ENCODE measurements around the gene MYH13. TPM values are rescaled to one million over a fixed set of nuclear protein-coding genes. Genes with fewer than 3 reads are reported as not detected.

The MYH13 gene
- total RNA-seq, 1 donor from 2014 or later = not detected

DNA sequence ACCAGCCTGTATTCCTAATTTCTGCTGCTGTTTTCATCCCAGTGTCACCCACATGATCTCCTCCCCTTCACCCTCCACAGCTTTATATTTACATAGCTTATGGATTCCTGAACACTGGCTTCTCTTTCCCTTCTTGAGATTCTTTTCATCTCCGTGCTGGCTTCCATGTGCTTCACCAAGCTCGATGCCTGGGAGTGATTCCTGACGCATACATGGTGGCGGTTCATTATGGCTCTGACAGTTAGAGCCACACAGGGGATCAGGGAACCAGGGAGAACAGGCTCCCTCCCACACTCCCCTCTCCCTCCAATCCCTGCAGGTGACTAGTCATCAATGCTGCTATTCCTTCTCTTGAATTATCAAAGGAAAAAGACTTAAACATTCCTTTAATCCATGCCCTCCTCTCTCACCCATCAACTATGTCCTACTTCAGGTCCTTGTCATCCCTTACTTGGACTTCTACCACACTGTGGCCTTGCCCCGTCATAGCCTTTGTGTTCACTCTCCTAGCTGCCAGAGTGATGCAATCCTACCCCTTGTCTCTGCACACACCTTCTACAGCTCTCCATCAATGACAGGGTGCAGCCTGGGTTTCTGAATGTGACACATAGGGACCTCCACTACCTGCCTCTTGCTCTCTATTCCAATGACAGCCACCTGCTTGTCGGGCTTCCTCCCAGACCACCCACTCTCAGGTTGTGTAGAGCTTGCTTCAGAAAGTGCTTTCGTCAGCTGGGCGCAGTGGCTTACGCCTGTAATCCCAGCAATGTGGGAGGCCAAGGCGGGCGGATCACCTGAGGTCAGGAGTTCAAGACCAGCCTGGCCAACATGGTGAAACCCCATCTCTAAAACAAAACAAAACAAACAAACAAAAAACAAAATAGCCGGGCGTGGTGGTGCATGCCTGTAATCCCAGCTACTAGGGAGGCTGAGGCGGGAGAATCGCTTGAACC, 43.6 kb downstream of the MYH13 start:
- H3K9me3 Mint-ChIP-seq = no peaks in the 10 kb centered on the region
- DNase-seq = no peak
- no peaks in the 10 kb centered on the region for H3K36me3 Mint-ChIP-seq (ENCODE audit: low read depth)
- intact Hi-C loops (cut with micrococcal nuclease) = no loop called here
- no peak overlapping the region for H3K27ac Mint-ChIP-seq
- no peak overlapping the region for H3K4me3 Mint-ChIP-seq
- no peaks in the 10 kb centered on the region for H3K4me1 Mint-ChIP-seq
- H3K27me3 Mint-ChIP-seq = no peaks in the 10 kb centered on the region

DNA sequence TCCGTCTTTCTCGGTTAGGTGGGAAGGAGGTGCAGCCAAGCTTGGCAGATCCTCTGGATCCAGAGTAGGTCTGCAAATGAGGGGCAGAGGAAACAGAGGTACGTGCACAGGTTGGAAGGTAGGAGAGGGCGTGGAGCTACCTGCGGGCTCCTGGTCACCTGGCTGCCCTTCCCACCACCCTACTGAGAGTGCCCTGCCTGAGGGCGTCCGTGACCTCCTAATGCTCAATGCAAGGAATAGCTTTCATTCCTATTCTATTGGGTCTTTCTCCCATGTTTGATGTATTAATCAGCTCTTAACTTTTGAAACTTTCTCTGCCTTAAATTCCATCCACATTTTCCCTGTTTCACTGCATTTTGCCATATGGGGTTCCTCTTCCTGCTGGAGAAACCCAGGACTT, 44.6 kb downstream of the MYH13 start:
- intact Hi-C loops (cut with micrococcal nuclease) = no loop called here
- no peaks in the 10 kb centered on the region for H3K4me1 Mint-ChIP-seq
- H3K4me3 Mint-ChIP-seq = no peak overlapping the region
- no peaks in the 10 kb centered on the region for H3K9me3 Mint-ChIP-seq
- DNase-seq = no peak
- H3K27ac Mint-ChIP-seq = no peak overlapping the region
- no peaks in the 10 kb centered on the region for H3K36me3 Mint-ChIP-seq (ENCODE audit: low read depth)
- no peaks in the 10 kb centered on the region for H3K27me3 Mint-ChIP-seq

DNA sequence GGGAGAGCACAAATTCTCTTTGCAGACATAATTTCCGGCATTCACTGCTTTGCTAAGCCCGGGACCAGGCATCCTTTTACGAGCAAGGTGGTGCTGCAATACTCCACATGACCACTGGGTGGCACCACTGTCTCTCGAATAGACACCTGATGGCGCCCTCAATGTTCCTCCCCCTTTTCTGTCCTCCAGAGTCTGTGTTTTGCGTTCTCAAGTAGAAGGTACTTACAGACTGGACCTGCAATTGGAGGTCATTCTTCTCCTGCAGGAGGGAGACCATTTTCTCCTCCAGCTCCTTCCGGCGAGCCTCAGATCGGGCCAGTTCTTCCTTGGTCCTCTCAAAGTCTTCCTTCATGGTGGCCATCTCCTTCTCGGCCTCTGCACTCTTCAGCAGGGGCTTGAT, 45.2 kb downstream of the MYH13 start:
- no peaks in the 10 kb centered on the region for H3K4me1 Mint-ChIP-seq
- H3K27ac Mint-ChIP-seq = no peak overlapping the region
- intact Hi-C loops (cut with micrococcal nuclease) = loop anchor here (2.0 kb wide), 1 partner anchor 291 kb away; no protein-coding TSS in a partner anchor
- peak; percentile 91 for DNase-seq
- H3K36me3 Mint-ChIP-seq (ENCODE audit: low read depth) = no peaks in the 10 kb centered on the region
- no peaks in the 10 kb centered on the region for H3K27me3 Mint-ChIP-seq
- H3K9me3 Mint-ChIP-seq = no peaks in the 10 kb centered on the region
- no peak overlapping the region for H3K4me3 Mint-ChIP-seq

DNA sequence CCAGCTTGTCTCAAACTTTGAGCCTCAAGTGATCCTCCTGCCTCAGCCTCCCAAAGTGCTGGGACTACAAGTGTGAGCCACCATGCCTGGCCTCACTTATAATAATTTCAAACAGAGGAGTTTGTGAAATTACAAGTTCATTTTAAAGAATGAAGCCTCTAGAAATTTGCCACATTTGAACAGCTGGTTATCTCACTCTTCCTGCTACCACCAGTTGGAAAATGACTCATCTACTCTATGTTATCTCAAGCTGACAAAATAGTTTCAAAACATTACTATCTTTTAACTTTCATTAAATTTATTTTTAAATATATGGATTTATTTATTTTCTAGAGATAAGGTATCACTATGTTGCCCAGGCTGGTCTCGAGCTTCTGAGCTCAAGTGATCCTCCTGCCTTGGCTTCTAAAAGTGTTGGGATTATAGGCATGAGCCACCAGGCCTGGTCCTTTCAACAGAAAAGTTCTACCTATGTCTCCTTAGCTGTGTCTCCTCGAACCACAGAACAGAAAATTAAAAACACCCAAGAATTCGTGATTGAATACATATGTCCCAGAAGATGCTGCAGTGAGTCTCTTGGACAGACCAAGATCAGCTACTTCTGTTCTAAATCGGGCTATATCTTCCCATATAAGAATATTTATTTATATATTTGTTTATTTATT, 47.6 kb downstream of the MYH13 start:
- H3K27ac Mint-ChIP-seq = no peak overlapping the region
- no peaks in the 10 kb centered on the region for H3K27me3 Mint-ChIP-seq
- no peak for DNase-seq
- H3K4me3 Mint-ChIP-seq = no peak overlapping the region
- intact Hi-C loops (cut with micrococcal nuclease) = no loop called here
- no peaks in the 10 kb centered on the region for H3K36me3 Mint-ChIP-seq (ENCODE audit: low read depth)
- H3K4me1 Mint-ChIP-seq = peaks cover 3% of the 10 kb centered on the region
- H3K9me3 Mint-ChIP-seq = no peaks in the 10 kb centered on the region

- H3K4me3 Mint-ChIP-seq = no peak overlapping the region
- H3K27me3 Mint-ChIP-seq = no peaks in the 10 kb centered on the region
- no peaks in the 10 kb centered on the region for H3K36me3 Mint-ChIP-seq (ENCODE audit: low read depth)
- intact Hi-C loops (cut with micrococcal nuclease) = no loop called here
- H3K27ac Mint-ChIP-seq = no peak overlapping the region
- no peak for DNase-seq
- no peaks in the 10 kb centered on the region for H3K9me3 Mint-ChIP-seq
- peaks cover 3% of the 10 kb centered on the region for H3K4me1 Mint-ChIP-seq
These were observed 48.8 kb downstream of the MYH13 start for GRCh38 chr17:10323812-10324610.

DNA sequence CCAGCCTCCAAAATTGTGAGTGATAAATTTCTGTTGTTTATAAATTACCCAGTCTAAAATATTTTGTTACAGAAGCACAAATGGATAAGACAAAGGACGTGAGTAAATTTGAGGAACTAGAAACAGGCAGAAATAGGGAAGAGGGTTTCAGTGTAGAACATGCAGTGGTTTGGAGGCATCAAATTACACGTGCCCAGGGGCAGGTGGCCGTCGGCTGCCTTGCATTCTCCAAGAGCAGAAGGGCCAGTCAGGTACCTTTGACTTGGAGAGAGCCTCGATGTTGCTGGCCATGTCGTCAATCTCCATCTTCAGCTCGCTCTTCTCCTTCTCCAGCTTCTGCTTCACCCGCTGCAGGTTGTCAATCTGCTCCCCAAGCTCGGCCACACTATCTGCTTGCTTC, 54.3 kb downstream of the MYH13 start:
- Mint-ChIP-seq H3K9me3 (no peaks in the 10 kb centered on the region), H3K27ac (no peak overlapping the region), H3K4me3 (no peak overlapping the region), H3K36me3 (ENCODE audit: low read depth) (no peaks in the 10 kb centered on the region), H3K27me3 (no peaks in the 10 kb centered on the region), H3K4me1 (peaks cover 8% of the 10 kb centered on the region)
- intact Hi-C loops (cut with micrococcal nuclease) = no loop called here
- DNase-seq = no peak

DNA sequence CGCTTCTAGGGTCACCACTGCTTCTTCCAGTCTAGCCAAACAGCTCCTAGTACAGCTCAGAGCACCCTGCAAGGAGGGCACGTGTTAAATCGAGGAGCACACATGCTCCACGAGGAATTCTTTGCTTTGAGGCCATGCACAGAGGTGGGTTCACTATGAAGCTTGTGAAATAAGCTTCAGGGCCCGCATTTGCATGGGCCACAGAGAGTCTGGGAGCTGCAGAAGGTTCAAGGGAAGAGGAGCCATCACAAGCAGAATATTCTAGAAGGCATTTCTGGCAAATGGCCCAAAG, 55.3 kb downstream of the MYH13 start:
- no peaks in the 10 kb centered on the region for H3K27me3 Mint-ChIP-seq
- intact Hi-C loops (cut with micrococcal nuclease) = no loop called here
- no peak overlapping the region for H3K27ac Mint-ChIP-seq
- no peak for DNase-seq
- no peaks in the 10 kb centered on the region for H3K9me3 Mint-ChIP-seq
- no peak overlapping the region for H3K4me3 Mint-ChIP-seq
- H3K4me1 Mint-ChIP-seq = peaks cover 8% of the 10 kb centered on the region
- H3K36me3 Mint-ChIP-seq (ENCODE audit: low read depth) = no peaks in the 10 kb centered on the region

- Mint-ChIP-seq H3K4me3 (no peak overlapping the region), H3K36me3 (ENCODE audit: low read depth) (no peaks in the 10 kb centered on the region), H3K9me3 (no peaks in the 10 kb centered on the region), H3K4me1 (peaks cover 8% of the 10 kb centered on the region), H3K27ac (no peak overlapping the region), H3K27me3 (no peaks in the 10 kb centered on the region)
- peak; percentile 74 for DNase-seq
- intact Hi-C loops (cut with micrococcal nuclease) = no loop called here
These were observed 55.8 kb downstream of the MYH13 start for GRCh38 chr17:10316801-10317542.

- intact Hi-C loops (cut with micrococcal nuclease) = no loop called here
- Mint-ChIP-seq H3K4me3 (no peak overlapping the region), H3K36me3 (ENCODE audit: low read depth) (no peaks in the 10 kb centered on the region), H3K9me3 (no peaks in the 10 kb centered on the region), H3K4me1 (peaks cover 5% of the 10 kb centered on the region), H3K27ac (no peak overlapping the region), H3K27me3 (no peaks in the 10 kb centered on the region)
- DNase-seq = no peak
These were observed 58.5 kb downstream of the MYH13 start for GRCh38 chr17:10314329-10314728.

DNA sequence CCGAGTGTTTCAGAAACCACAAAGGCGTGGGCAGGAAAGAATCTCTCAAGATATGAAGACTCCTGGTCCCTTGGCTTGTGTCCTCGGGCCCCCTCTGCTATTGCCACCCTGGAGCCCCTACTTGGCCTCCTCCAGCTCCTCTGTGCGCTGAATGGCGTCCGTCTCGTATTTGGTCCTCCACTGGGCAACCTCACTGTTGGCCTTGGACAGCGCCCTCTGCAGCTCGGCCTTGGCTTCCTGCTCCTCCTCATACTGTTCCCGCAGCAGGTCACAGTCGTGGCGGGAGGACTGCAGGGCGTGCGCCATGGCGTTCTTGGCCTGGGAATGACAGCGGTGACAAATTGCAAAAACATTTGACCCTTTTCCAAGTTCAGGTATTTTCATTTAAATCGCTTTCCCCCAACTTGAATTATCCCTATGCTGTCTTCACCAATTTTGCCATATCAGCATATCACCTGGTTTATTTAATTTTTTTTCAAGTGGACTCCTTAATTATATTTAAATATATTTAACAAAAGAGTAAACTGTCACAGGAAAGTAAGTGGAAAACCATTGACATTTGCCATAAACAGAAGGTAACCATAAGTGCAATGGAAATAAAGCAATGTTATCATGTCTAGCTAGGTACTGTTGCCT, 59.7 kb downstream of the MYH13 start:
- H3K9me3 Mint-ChIP-seq = no peaks in the 10 kb centered on the region
- no peak for DNase-seq
- H3K4me1 Mint-ChIP-seq = peaks cover 5% of the 10 kb centered on the region
- no peak overlapping the region for H3K4me3 Mint-ChIP-seq
- intact Hi-C loops (cut with micrococcal nuclease) = no loop called here
- H3K27ac Mint-ChIP-seq = no peak overlapping the region
- H3K27me3 Mint-ChIP-seq = no peaks in the 10 kb centered on the region
- no peaks in the 10 kb centered on the region for H3K36me3 Mint-ChIP-seq (ENCODE audit: low read depth)

DNA sequence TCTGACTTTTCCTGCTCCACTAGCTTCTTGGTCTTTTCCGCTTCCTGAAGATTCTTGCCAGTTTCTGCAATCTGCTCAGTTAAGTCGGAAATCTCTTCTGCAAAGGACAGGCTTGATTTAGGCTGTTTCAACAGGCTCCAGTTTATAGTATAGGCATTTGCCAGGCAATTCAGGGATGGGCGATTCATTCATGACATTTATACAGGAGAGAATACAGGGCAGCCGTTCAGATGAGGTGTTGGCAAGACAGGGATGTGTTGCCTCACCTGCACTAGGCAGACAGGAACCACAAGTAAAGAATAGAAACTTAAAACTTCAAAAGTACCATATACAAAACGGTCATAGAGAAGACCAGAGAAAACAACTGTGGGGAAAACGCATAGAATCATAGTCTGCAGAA, 61.7 kb downstream of the MYH13 start:
- Mint-ChIP-seq H3K4me3 (no peak overlapping the region), H3K27me3 (no peaks in the 10 kb centered on the region), H3K4me1 (no peaks in the 10 kb centered on the region), H3K27ac (no peak overlapping the region), H3K36me3 (ENCODE audit: low read depth) (no peaks in the 10 kb centered on the region), H3K9me3 (no peaks in the 10 kb centered on the region)
- no peak for DNase-seq
- intact Hi-C loops (cut with micrococcal nuclease) = no loop called here

- no peaks in the 10 kb centered on the region for H3K9me3 Mint-ChIP-seq
- no peak overlapping the region for H3K4me3 Mint-ChIP-seq
- DNase-seq = no peak
- intact Hi-C loops (cut with micrococcal nuclease) = no loop called here
- H3K27ac Mint-ChIP-seq = no peak overlapping the region
- H3K27me3 Mint-ChIP-seq = no peaks in the 10 kb centered on the region
- no peaks in the 10 kb centered on the region for H3K4me1 Mint-ChIP-seq
- H3K36me3 Mint-ChIP-seq (ENCODE audit: low read depth) = no peaks in the 10 kb centered on the region
These were observed 63.5 kb downstream of the MYH13 start for GRCh38 chr17:10309003-10309974.
